Measurements from ENCODE around the gene RANBP10.

DNA sequence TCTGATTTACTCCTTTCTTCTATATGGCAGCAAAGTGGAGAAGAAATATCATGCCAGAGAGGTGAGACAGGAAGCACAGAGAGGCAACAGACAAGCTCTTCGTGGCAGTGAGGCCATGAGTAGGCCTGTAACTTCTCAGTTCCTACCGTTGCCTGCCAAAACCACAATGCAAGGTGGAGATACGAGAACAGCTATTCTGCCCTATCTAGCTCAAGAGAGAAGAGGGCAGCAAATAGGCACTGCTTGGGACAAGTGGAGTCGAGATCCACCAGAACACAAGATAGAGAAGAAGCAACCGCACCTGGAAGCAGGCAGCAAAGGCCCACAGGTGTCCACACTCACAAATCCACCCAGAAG is 24.8 kb downstream of the RANBP10 start:
- TF ChIP-seq CTCF (IDR thresholded peaks at IDR 0.05) (no peak), POLR2A (IDR thresholded peaks at IDR 0.05) (no peak)

Measured in testis (tissue), 2 donors.